SK-N-SH (cell line): ENCODE results near the gene HTR1D. TPM values are rescaled to one million over a fixed set of nuclear protein-coding genes. Genes with fewer than 3 reads are reported as not detected.
"Not testable (repeated sequence)": the region's sequence is repeated elsewhere in the genome, so short reads cannot be mapped to it uniquely, and the experiment has no call there.

Experiments
- CTCF ChIA-PET: fragments of 300-600, 350-600 bp; formaldehyde crosslinking; extraction: SDS; loops from one replicate; lab custom pipeline; 2021; lab: Yijun Ruan, JAX
- POLR2A ChIA-PET: fragments of 350-600 bp; sonication (Branson Sonifier 250); formaldehyde crosslinking; extraction: SDS; loops from one replicate; lab custom pipeline; 2020; ENCODE audit warnings: antibody characterized with exemption, inconsistent platforms; lab: Yijun Ruan, JAX
- DNase-seq: peaks from one replicate; pipeline ENCODE4 v3.0.0; 2012
- H2AFZ ChIP-seq: fragments of 200-600 bp; sonication (generic); 2 replicates; pipeline ENCODE4 v1.8.1; 2016; ENCODE audit warnings: antibody characterized with exemption, mild to moderate bottlenecking, low read depth
- H3F3A ChIP-seq: fragments of 200-600 bp; sonication (generic); replicated peaks from 2 replicates; pipeline ENCODE3; 2016; ENCODE audit warnings: antibody characterized with exemption, mild to moderate bottlenecking; ENCODE audit not compliant: insufficient read depth
- H3K27ac ChIP-seq, 2 experiments: fragments of 200-500 bp in 1 of 2; fragments of 200-600 bp in 1 of 2; sonication (Bioruptor generic) in 1 of 2; sonication (generic), shearing (Covaris generic) in 1 of 2; 2 replicates each; pipeline versions ENCODE4 v1.5.1 to v1.6.1; 2014 to 2016; ENCODE audit warnings: low read depth in 2 of 2, inconsistent platforms in 1 of 2, low read length in 1 of 2, mild to moderate bottlenecking in 1 of 2, mixed read lengths in 1 of 2
- H3K27me3 ChIP-seq: fragments of 200-600 bp; sonication (generic), shearing (Covaris generic); 2 replicates; pipeline ENCODE4 v1.6.1; 2016; ENCODE audit warnings: mixed run types; ENCODE audit not compliant: insufficient read depth
- H3K36me3 ChIP-seq, 2 experiments: fragments of 200-500 bp in 1 of 2; fragments of 200-600 bp in 1 of 2; sonication (Bioruptor generic) in 1 of 2; sonication (generic) in 1 of 2; replicated peaks in 1 of 2; 2 replicates each; pipeline versions ENCODE3 to v1.5.1; 2014 to 2016; ENCODE audit warnings: low read length in 1 of 2, mild to moderate bottlenecking in 1 of 2; ENCODE audit not compliant: insufficient read depth in 2 of 2, control insufficient read depth in 1 of 2
- H3K4me1 ChIP-seq, 2 experiments: fragments of 200-500 bp in 1 of 2; fragments of 200-600 bp in 1 of 2; sonication (Bioruptor generic) in 1 of 2; sonication (generic), shearing (Covaris generic) in 1 of 2; 2 replicates each; pipeline versions ENCODE4 v1.5.1 to v1.6.1; 2014 to 2016; ENCODE audit warnings: low read depth in 1 of 2, low read length in 1 of 2, mixed run types in 1 of 2; ENCODE audit not compliant: insufficient read depth in 2 of 2, control insufficient read depth in 1 of 2
- H3K4me2 ChIP-seq: fragments of 200-600 bp; sonication (generic), shearing (Covaris generic); 2 replicates; pipeline ENCODE4 v1.6.1; 2017; ENCODE audit warnings: mixed run types
- H3K4me3 ChIP-seq, 2 experiments: fragments of 200-500 bp in 1 of 2; fragments of 200-600 bp in 1 of 2; sonication (Bioruptor generic) in 1 of 2; sonication (generic), shearing (Covaris generic) in 1 of 2; 2 replicates each; pipeline versions ENCODE4 v1.5.1 to v1.8.1; 2014 to 2016; ENCODE audit warnings: low read depth in 2 of 2, inconsistent platforms in 1 of 2, low read length in 1 of 2, mild to moderate bottlenecking in 1 of 2, mixed read lengths in 1 of 2, moderate library complexity in 1 of 2
- H3K79me2 ChIP-seq: fragments of 200-600 bp; sonication (generic); 2 replicates; pipeline ENCODE4 v1.8.1; 2017; ENCODE audit warnings: mild to moderate bottlenecking; ENCODE audit not compliant: insufficient read depth
- H3K9ac ChIP-seq: fragments of 200-600 bp; sonication (generic); 2 replicates; pipeline ENCODE4 v1.6.1; 2017; ENCODE audit warnings: mixed run types
- H3K9me2 ChIP-seq: fragments of 200-600 bp; sonication (generic); 2 replicates; pipeline ENCODE4 v1.6.1; 2017; ENCODE audit warnings: mixed run types
- H3K9me3 ChIP-seq: fragments of 200-600 bp; sonication (generic); 2 replicates; pipeline ENCODE4 v1.6.1; 2017; ENCODE audit warnings: mixed run types, mild to moderate bottlenecking, moderate library complexity
- H4K20me1 ChIP-seq: fragments of 200-600 bp; sonication (generic); 2 replicates; pipeline ENCODE4 v1.6.1; 2017; ENCODE audit warnings: mild to moderate bottlenecking, mixed run types; ENCODE audit not compliant: insufficient read depth
- EZH2phosphoT487 ChIP-seq: fragments of 200-600 bp; sonication (generic); IDR thresholded peaks from 2 replicates; pipeline ENCODE4 v1.6.1; 2017; ENCODE audit warnings: low read depth, mixed run types, mild to moderate bottlenecking, antibody characterized with exemption, moderate library complexity, borderline replicate concordance
- FOSL2 ChIP-seq: IDR thresholded peaks from 2 replicates; pipeline ENCODE4 v1.4.0; 2012; ENCODE audit warnings: low read depth, mild to moderate bottlenecking, moderate library complexity, borderline replicate concordance
- GATA2 ChIP-seq: sonication (generic); formaldehyde crosslinking; IDR thresholded peaks from 2 replicates; pipeline ENCODE4 v1.5.0; 2020; ENCODE audit warnings: mild to moderate bottlenecking, missing genetic modification reagents
- JUND ChIP-seq: IDR thresholded peaks from 2 replicates; pipeline ENCODE4 v1.4.0; 2012
- MEF2A ChIP-seq: IDR thresholded peaks from 2 replicates; pipeline ENCODE4 v1.4.0; 2012; ENCODE audit warnings: low read depth, borderline replicate concordance
- MXI1 ChIP-seq: IDR thresholded peaks from 2 replicates; pipeline ENCODE4 v1.6.1; 2012; ENCODE audit warnings: mild to moderate bottlenecking, low read depth, low read length, improper control_type of control experiment
- NFIC ChIP-seq: IDR thresholded peaks from 2 replicates; pipeline ENCODE4 v1.4.0; 2012; ENCODE audit warnings: borderline replicate concordance
- RCOR1 ChIP-seq: fragments of 150-350 bp; IDR thresholded peaks from 2 replicates; pipeline ENCODE4 v1.6.1; 2017; ENCODE audit warnings: antibody characterized with exemption, low read length
- RXRA ChIP-seq: IDR thresholded peaks from 2 replicates; pipeline ENCODE4 v1.4.0; 2012; ENCODE audit warnings: low read depth, mild to moderate bottlenecking, borderline replicate concordance
- SIN3A ChIP-seq: IDR thresholded peaks from 2 replicates; pipeline ENCODE4 v1.6.1; 2012; ENCODE audit warnings: low read depth, mild to moderate bottlenecking, low read length, moderate library complexity, borderline replicate concordance
- TEAD4 ChIP-seq: IDR thresholded peaks from 2 replicates; pipeline ENCODE4 v1.4.0; 2012; ENCODE audit warnings: mild to moderate bottlenecking, borderline replicate concordance; ENCODE audit not compliant: insufficient read depth
- USF1 ChIP-seq: IDR thresholded peaks from 2 replicates; pipeline ENCODE4 v1.4.0; 2012; ENCODE audit warnings: low read depth, borderline replicate concordance
- ZBTB33 ChIP-seq: IDR thresholded peaks from 2 replicates; pipeline ENCODE4 v1.4.0; 2012; ENCODE audit warnings: low read depth, borderline replicate concordance
- WGBS: methylation state at CpG from one replicate; pipeline ENCODE4 v1.1.6; 2017; ENCODE audit warnings: low lambda C conversion rate; 5-methylcytosine and 5-hydroxymethylcytosine counted together
- polyA plus RNA-seq, 3 experiments: library from polyadenylated mRNA; depleted of rRNA; stranded (reverse); fragments of >200 nt; gene quantifications; 2 replicates each; pipeline ENCODE4 v1.2.3, GENCODE V29; 2012

HTR1D gene
- polyA plus RNA-seq, 1 of the 3 experiments (the other 2 are of a cell fraction), result 0.39 TPM

GRCh38 chr1:23208527-23208926 lies 8.8 kb downstream of the HTR1D start:
- no peak for TF ChIP-seq MEF2A
- TF ChIP-seq ZBTB33, result no peak
- no peak for TF ChIP-seq TEAD4
- TF ChIP-seq USF1, result no peak
- TF ChIP-seq RXRA, result no peak
- no peak for TF ChIP-seq EZH2phosphoT487
- TF ChIP-seq MXI1, result no peak
- TF ChIP-seq SIN3A, result no peak
- no peak for TF ChIP-seq RCOR1
- TF ChIP-seq GATA2 (CRISPR knock-in tag), result no peak
- no peak for TF ChIP-seq FOSL2
- TF ChIP-seq JUND, result no peak
- no peak for TF ChIP-seq NFIC
- Histone ChIP-seq H3F3A (peaks cover under 1% of the 10 kb centered on the region), H3K79me2 (no peaks in the 10 kb centered on the region), H3K36me3 (no peaks in the 10 kb centered on the region), H2AFZ (no peak overlapping the region), H3K4me1 (no peaks in the 10 kb centered on the region), H4K20me1 (no peaks in the 10 kb centered on the region), H3K9me2 (no peaks in the 10 kb centered on the region), H3K27ac (no peak overlapping the region), H3K9ac (no peak overlapping the region), H3K4me2 (no peak overlapping the region), H3K9me3 (no peaks in the 10 kb centered on the region), H3K4me3 (no peak overlapping the region), H3K27me3 (no peaks in the 10 kb centered on the region)
- ChIA-PET POLR2A (no interaction called here), CTCF (interaction anchor here (1.3 to 4.6 kb wide), 2 partner anchors 9 to 24 kb away, joined by 3 to 25 read pairs; partner anchors contain the start of gene HTR1D)
- DNase-seq, result no peak
- WGBS, result 61% methylated on average over 2 of the region's 2 CpGs

GRCh38 chr1:23207733-23208132 lies 9.6 kb downstream of the HTR1D start:
- H3K9me2 ChIP-seq, POLR2A ChIA-PET, H3K79me2 ChIP-seq, DNase-seq, H3K36me3 ChIP-seq, H3K9ac ChIP-seq, H4K20me1 ChIP-seq, H3K4me3 ChIP-seq, H3K27me3 ChIP-seq, H3K9me3 ChIP-seq, H3F3A ChIP-seq, H3K27ac ChIP-seq, H3K4me1 ChIP-seq, H2AFZ ChIP-seq, H3K4me2 ChIP-seq: not testable (repeated sequence)
- WGBS, result 92% methylated on average over 8 of the region's 8 CpGs
- CTCF ChIA-PET, result interaction anchor here (2.4 to 4.7 kb wide), 2 partner anchors 9 to 23 kb away, joined by 16 to 21 read pairs; partner anchors contain the start of gene HTR1D
